Tibial artery (tissue), 4 donors: ENCODE measurements around the gene HSPB6.
"Not testable (repeated sequence)": the region's sequence is repeated elsewhere in the genome, so short reads cannot be mapped to it uniquely, and the experiment has no call there.

Experiments used
- DNase-seq, 2 donors: peaks; one replicate each; pipeline ENCODE4 v3.0.0-alpha.2; 2019
- H3K27ac ChIP-seq, 2 donors: fragments of 200-600 bp; sonication (generic) in 1 of 2; 1 replicate in 1 of 2; 2 replicates in 1 of 2; pipeline ENCODE4 v1.5.1; 2018 to 2019; ENCODE audit warnings: mild to moderate bottlenecking in 1 of 2
- H3K27me3 ChIP-seq, 2 donors: fragments of 200-600 bp; sonication (generic) in 1 of 2; one replicate each; pipeline versions ENCODE4 v1.5.1 to v1.6.0; 2016 to 2019
- H3K36me3 ChIP-seq, 3 donors: fragments of 200-600 bp; sonication (generic) in 2 of 3; one replicate each; pipeline ENCODE4 v1.5.1; 2016 to 2019; ENCODE audit warnings: mild to moderate bottlenecking in 2 of 3
- H3K4me1 ChIP-seq, 4 donors: fragments of 200-600 bp; sonication (generic) in 2 of 4; 1 replicate in 3 of 4; 2 replicates in 1 of 4; pipeline ENCODE4 v1.5.1; 2016 to 2019
- H3K4me3 ChIP-seq, 2 donors: fragments of 200-600 bp; sonication (generic) in 1 of 2; 1 replicate in 1 of 2; 2 replicates in 1 of 2; pipeline ENCODE4 v1.5.1; 2018 to 2019; ENCODE audit warnings: mild to moderate bottlenecking in 2 of 2
- H3K9me3 ChIP-seq, 3 donors: fragments of 200-600 bp; sonication (generic) in 1 of 3; one replicate each; pipeline ENCODE4 v1.5.1; 2016 to 2019
- CTCF ChIP-seq, 2 experiments: fragments of 200-600 bp in 1 of 2; fragments of 450-650 bp in 1 of 2; IDR thresholded peaks; one replicate each; pipeline ENCODE4 v1.5.1; 2017 to 2019; ENCODE audit warnings: antibody characterized with exemption in 2 of 2, mild to moderate bottlenecking in 1 of 2, moderate library complexity in 1 of 2
- intact Hi-C: fragments of 100-400 bp; cut with DNase I; formaldehyde crosslinking; loops from one replicate; pipeline ENCODE4 v1.15.0; 2023; ENCODE audit warnings: low total_unique reads

The HSPB6 gene

GRCh38 chr19:35796645-35797542, 40.1 kb upstream of the HSPB6 start:
- TF ChIP-seq CTCF (IDR thresholded peaks at IDR 0.05) = no peak
- H3K4me1 ChIP-seq = no peaks in the 10 kb centered on the region
- H3K27ac ChIP-seq = no peak overlapping the region
- H3K36me3 ChIP-seq = no peaks in the 10 kb centered on the region
- intact Hi-C loops = no loop called here
- no peak for DNase-seq
- H3K4me3 ChIP-seq = no peak overlapping the region
- peaks cover 0 to 41% of the 10 kb centered on the region in 2 donors for H3K27me3 ChIP-seq
- no peaks in the 10 kb centered on the region for H3K9me3 ChIP-seq

GRCh38 chr19:35795564-35795963, 38.7 kb upstream of the HSPB6 start:
- H3K27ac ChIP-seq, intact Hi-C loops, DNase-seq, H3K9me3 ChIP-seq, H3K36me3 ChIP-seq, H3K4me1 ChIP-seq, H3K4me3 ChIP-seq: not testable (repeated sequence)
- H3K27me3 ChIP-seq = peaks cover 0 to 41% of the 10 kb centered on the region in 2 donors

GRCh38 chr19:35793381-35794165, 36.7 kb upstream of the HSPB6 start:
- no peaks in the 10 kb centered on the region for H3K9me3 ChIP-seq
- intact Hi-C loops = no loop called here
- no peaks in the 10 kb centered on the region for H3K36me3 ChIP-seq
- no peak overlapping the region for H3K27ac ChIP-seq
- H3K27me3 ChIP-seq = peaks cover 0 to 27% of the 10 kb centered on the region in 2 donors
- TF ChIP-seq CTCF (IDR thresholded peaks at IDR 0.05) = no peak
- no peak for DNase-seq
- H3K4me1 ChIP-seq = no peaks in the 10 kb centered on the region
- H3K4me3 ChIP-seq = no peak overlapping the region

- no peak overlapping the region for H3K27ac ChIP-seq
- peaks cover 0 to 4% (median 0%) of the 10 kb centered on the region in 3 donors for H3K36me3 ChIP-seq
- TF ChIP-seq CTCF (IDR thresholded peaks at IDR 0.05) = no peak
- no peaks in the 10 kb centered on the region for H3K9me3 ChIP-seq
- H3K27me3 ChIP-seq = peaks cover 0 to 20% of the 10 kb centered on the region in 2 donors
- intact Hi-C loops = no loop called here
- H3K4me1 ChIP-seq = no peaks in the 10 kb centered on the region
- no peak for DNase-seq
- H3K4me3 ChIP-seq = no peak overlapping the region
Measured at GRCh38 chr19:35792888-35793287, 36.1 kb upstream of the HSPB6 start.

GRCh38 chr19:35792312-35792711, 35.5 kb upstream of the HSPB6 start:
- H3K9me3 ChIP-seq = no peaks in the 10 kb centered on the region
- H3K4me1 ChIP-seq = no peaks in the 10 kb centered on the region
- peaks cover 0 to 9% (median under 1%) of the 10 kb centered on the region in 3 donors for H3K36me3 ChIP-seq
- intact Hi-C loops = no loop called here
- no peak overlapping the region for H3K27ac ChIP-seq
- no peak overlapping the region for H3K4me3 ChIP-seq
- DNase-seq = no peak
- peaks cover 0 to 15% of the 10 kb centered on the region in 2 donors for H3K27me3 ChIP-seq
- no peak for TF ChIP-seq CTCF (IDR thresholded peaks at IDR 0.05)

GRCh38 chr19:35791814-35792279, 35.0 kb upstream of the HSPB6 start:
- no peaks in the 10 kb centered on the region for H3K4me1 ChIP-seq
- H3K9me3 ChIP-seq = no peaks in the 10 kb centered on the region
- intact Hi-C loops = no loop called here
- H3K36me3 ChIP-seq = peaks cover 0 to 14% (median 5%) of the 10 kb centered on the region in 3 donors
- H3K27ac ChIP-seq = no peak overlapping the region
- no peak overlapping the region for H3K4me3 ChIP-seq
- TF ChIP-seq CTCF (IDR thresholded peaks at IDR 0.05) = no peak
- no peak for DNase-seq
- H3K27me3 ChIP-seq = peaks cover 0 to 10% of the 10 kb centered on the region in 2 donors
